Stimulated activated CD8-positive, alpha-beta memory T cell treated with anti-CD3 and anti-CD28 coated beads, Interleukin-2, amount 100 ng/mL, for 48 hours (primary cell): Measurements from ENCODE around the gene APBB3.

ENCODE experiments used
- DNase-seq, 2 donors: peaks; one replicate each; pipeline ENCODE4 v3.0.0-alpha.2; 2020; ENCODE audit warnings: low read depth in 2 of 2

APBB3 gene

DNA sequence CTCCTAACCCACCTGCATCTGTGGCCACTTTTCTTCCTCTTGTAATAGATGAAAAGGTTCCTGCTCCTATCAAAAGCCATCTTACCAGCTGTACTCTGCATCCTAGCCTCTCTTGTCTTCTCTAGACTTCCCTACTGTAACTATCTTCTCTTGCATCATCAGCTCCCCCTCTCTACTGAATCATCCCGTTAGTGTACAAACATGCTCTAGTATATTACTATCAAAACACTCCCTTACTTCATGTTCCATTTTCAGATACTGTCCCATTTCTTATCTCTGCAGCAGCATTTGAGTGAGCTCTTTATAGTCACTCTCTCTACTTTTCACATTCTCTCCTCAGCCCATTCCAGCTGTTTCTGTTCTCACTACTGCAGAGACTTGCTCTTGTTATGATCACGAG lies 9.9 kb downstream of the APBB3 start:
- no peak for DNase-seq

- DNase-seq = no peak
These were observed 10.7 kb downstream of the APBB3 start for GRCh38 chr5:140553657-140554056.

DNA sequence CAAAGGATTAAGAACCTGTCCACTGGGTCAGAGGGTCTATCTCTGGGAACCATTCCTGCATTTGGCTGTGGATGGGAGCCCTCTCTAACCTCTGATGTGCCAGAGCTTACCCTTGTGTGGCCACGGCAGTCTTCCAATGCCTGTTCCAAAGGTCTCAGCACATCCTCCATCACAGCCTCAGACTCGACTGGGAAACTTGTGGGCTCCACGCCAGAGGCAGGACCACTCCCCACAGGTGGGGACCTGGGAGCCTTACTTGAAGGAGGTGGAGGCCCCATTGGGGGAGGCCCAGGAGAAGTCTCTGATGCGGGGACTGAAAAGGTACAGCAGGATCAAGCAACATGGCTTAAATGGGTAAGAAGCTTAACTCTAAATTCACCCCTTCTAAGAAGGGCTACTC lies 12.5 kb downstream of the APBB3 start:
- no peak for DNase-seq

DNA sequence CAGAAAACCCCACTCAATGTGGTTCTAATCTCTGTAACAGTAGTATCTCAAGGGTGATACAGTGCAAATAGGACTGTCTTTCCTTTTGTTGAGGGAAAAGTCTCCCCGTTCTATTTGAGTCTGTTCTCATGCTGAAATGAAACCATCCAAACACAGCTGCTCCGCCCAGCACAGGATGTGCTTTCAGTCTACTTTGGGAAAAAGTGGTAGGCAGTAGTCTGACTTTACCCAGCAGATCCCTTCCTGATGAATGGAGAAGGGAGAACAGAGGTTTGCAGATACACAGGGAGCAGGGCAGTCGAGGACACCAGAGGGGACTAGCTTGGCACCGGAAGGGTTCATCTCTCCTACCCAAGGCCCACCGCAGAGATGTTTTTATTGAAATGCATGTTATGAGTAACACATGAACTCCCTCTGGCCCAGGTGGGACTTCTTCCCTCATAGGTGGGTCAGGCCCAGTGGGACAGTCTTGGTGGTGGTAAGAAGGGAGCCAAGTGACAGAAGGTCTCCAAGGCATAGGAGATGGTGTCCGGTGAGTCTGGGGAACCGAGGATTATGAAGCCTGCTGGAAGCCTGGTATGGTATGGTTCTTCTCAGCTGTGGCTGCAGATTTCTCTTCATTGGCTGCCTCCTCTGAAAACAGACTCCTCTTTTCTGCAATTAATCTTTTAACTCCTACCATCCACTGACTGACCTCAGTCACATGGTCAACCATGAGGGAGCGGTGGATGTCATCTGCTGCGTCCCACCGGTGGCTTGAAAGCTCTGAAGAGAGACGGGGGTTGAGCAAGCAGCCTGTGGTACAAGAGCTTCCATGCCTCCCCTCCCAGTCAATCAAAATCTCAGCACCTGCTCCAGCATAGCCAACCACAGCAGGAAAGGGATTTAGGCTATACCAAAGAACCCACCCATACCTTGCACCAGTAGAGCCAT lies 14.0 kb downstream of the APBB3 start:
- DNase-seq = no peak

DNA sequence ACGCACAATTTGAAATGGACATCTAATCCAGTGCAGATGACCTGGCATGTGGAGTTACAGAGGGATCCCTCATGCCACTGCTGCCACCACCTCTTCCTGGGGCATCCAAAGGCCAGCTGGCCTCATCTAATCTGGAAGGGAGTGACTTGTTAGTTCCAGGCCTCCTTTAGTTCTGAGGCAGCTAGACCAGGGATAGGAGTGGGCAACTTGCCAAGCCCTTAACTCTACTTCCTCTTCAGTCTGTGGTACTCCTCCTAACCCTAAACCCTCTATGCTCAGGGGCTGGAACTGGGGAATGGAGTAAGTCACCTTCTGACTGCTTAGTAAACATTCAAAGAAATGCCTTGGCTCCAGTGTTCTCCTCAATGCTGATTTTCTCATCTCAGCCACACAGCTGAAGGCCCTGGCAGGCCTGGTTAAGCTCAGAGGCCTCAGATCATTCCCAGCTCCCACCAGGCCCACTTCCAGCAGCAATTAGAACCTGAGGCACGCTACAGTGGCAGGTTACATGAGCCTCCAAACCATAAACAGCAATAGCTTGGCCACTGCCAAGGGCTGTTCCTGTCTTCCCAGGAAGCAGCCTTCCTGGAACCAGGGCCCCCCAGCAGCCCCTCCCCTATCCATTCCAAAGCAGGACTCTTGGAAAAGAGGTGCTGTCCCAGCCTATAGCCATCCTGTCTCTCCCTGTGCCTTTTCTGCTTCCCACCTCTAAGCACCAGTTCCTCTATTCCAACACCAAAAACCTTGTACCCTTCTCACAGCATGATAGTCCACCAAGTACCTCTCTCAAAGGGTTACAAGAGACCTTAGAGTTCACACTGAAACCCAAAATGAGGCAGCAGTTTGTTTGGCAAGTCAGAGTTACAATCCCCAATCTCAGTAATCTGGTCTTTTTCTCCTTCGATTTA lies 14.9 kb downstream of the APBB3 start:
- no peak for DNase-seq

- no peak for DNase-seq
These were observed 15.6 kb downstream of the APBB3 start for GRCh38 chr5:140548791-140549190.

GRCh38 chr5:140548300-140548688 lies 16.1 kb downstream of the APBB3 start:
- no peak for DNase-seq

DNA sequence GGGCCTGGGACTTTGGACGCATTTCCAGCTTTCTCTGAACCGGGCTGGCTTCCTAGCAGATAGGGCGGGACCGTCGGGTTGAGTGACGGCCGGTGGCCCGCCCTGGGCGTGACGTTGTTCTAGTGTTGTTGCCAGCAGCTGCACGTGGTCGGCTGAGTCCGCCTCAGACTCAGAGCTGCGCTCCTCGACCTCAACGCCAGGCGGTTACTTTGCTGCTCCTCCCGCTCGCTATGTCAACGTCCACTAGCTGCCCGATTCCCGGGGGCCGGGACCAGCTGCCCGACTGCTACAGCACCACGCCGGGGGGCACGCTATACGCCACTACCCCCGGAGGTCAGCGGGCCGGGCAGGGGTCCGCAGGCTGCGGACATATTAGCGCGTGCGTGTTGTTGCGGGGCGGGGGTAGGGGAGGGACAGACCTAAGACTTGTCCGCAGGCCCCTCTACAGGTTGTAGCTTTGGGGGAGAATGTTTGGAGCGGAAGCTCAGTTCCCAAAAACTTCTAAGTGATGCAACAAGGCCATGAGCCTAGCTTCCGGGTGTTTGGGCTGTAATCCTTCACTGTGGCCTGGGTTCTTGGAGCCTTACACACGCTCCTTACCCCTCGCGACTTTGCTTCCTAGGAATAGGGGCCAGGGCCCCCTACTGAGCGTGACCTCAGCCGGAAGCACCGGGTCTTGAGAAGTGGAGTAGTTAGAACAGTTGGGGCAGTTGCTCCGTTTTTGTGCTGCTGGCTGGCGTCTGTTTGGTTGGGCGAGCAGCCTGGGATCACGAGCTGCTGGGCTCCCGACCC lies 16.7 kb downstream of the APBB3 start, which contains the start of gene EIF4EBP3:
Gene EIF4EBP3 (plus strand): TSS at position 155 of the 792 bp plus-strand sequence. CDS start 76 bp downstream, at position 231.
- peak; percentile 75 to 81 for DNase-seq

DNA sequence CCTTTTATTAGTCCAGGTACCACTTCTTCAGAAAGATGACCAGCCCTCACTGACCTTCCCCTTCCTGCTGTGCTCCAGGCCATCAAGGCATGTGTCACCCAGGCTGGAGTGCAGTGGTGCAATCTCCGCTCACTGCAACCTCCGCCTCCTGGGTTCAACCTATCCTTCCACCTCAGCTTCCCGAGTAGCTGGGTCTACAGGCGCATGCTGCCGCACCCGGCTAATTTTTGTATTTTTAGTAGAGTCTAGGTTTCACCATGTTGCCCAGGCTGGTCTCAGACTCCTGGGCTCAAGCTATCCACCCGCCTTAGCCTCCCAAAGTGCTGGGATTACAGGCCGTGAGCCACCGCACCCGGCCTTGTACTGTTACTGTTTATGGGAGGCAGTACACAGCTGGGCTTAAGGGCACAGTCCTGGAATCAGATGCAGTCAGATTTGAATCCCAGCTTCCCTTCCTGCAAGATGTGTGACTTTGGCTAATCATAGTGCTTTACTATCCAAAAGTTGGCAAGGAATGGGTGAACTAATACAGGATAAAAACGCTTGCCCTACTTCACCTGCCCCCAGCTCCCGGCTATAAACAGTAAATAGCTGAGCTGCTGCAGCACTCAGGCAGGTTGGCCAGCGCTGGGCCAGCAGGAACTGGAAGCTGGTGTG lies 17.4 kb downstream of the APBB3 start:
- no peak for DNase-seq

- no peak for DNase-seq
These were observed 18.8 kb downstream of the APBB3 start for GRCh38 chr5:140545606-140546005.

- no peak for DNase-seq
These were observed 19.4 kb downstream of the APBB3 start for GRCh38 chr5:140544986-140545385.

- DNase-seq = no peak
These were observed 21.4 kb downstream of the APBB3 start for GRCh38 chr5:140542972-140543371.

DNA sequence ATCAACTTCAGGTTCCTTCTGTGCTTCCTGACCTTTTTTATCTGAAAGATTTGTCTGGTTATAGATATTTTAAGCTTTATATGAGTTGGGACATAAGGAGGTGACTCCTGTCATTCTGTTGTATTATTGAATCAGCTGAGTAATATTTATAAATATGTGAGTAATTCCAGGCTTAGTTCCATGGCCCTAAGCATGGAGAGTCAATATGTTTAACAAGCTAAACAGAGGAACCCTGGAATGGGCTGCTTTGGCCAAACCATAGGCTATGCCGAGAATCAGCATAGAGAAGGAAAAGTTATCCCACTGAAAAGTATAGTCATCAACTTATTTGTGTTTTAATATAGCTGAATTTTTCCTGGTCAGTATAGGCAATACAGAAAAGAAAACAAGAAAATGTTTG lies 24.2 kb downstream of the APBB3 start:
- no peak for DNase-seq

GRCh38 chr5:140524003-140524402 lies 40.4 kb downstream of the APBB3 start:
- DNase-seq = no peak

DNA sequence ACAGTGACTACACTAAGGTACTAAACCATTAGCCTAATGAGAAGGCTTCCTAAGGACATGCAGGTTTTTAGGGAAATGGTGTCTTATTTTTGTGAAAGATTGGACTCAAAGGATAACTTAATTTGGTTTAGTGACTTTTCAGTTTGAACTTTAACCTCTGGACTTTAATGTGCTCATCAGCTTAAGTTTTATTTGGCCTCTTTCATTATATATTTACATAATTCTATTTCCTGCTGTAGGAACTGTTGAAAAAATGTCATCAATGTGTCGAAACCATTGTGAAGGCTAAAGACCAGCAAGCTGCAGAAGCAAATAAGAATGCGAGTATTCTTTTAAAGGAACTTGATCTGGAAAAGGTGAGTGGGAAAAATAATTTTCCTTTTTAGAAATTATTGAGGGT lies 51.3 kb downstream of the APBB3 start:
- no peak for DNase-seq

DNA sequence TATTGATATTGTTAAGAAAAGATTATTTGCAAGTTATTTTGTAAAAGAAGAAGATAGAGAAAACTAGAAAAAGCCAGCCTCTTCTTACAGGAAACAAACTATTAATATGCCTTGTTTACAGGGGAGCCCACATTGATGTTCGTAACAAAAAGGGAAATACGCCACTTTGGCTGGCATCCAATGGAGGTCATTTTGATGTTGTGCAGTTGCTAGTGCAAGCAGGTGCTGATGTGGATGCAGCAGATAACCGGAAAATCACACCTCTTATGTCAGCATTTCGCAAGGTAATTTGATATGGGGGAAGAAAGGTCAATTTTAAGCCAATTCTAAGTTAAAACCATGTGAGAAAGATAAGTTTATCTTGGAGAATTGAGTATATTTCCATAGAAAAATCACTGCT lies 54.5 kb downstream of the APBB3 start:
- DNase-seq = no peak
